H1 (cell line): ENCODE measurements around the gene ZBTB20.

Experiments used
- EP300 ChIP-seq, 2 experiments: IDR thresholded peaks; 1 replicate in 1 of 2; 2 replicates in 1 of 2; pipeline ENCODE4 v1.6.1; 2011 to 2012; ENCODE audit warnings: low read depth in 2 of 2, low read length in 2 of 2, mild to moderate bottlenecking in 2 of 2, borderline replicate concordance in 1 of 2, inconsistent platforms in 1 of 2, moderate library complexity in 1 of 2
- GTF2F1 ChIP-seq: IDR thresholded peaks from 2 replicates; pipeline ENCODE4 v1.6.1; 2012; ENCODE audit warnings: low read depth, low read length, improper control_type of control experiment, borderline replicate concordance
- HDAC2 ChIP-seq, 2 experiments: fragments of 300-600 bp in 1 of 2; sonication (generic) in 1 of 2; IDR thresholded peaks; 2 replicates each; pipeline ENCODE4 v1.6.1; 2011 to 2012; ENCODE audit warnings: low read depth in 2 of 2, low read length in 2 of 2, mild to moderate bottlenecking in 2 of 2, moderate library complexity in 2 of 2, borderline replicate concordance in 1 of 2, inconsistent platforms in 1 of 2
- JUN ChIP-seq: IDR thresholded peaks from 2 replicates; pipeline ENCODE4 v1.6.1; 2011; ENCODE audit warnings: low read depth, mild to moderate bottlenecking, improper control_type of control experiment, low read length
- KDM1A ChIP-seq: fragments of 200-600, 300-600 bp; sonication (generic); IDR thresholded peaks from 2 replicates; pipeline ENCODE4 v1.7.1; 2016; ENCODE audit warnings: mild to moderate bottlenecking, low read length, borderline replicate concordance
- MAFK ChIP-seq: IDR thresholded peaks from 2 replicates; pipeline ENCODE4 v1.6.1; 2012; ENCODE audit warnings: low read depth, mild to moderate bottlenecking, improper control_type of control experiment, low read length
- POLR2A ChIP-seq, 2 experiments: IDR thresholded peaks; 1 replicate in 1 of 2; 2 replicates in 1 of 2; pipeline ENCODE4 v1.6.1; 2011; ENCODE audit warnings: low read depth in 2 of 2, low read length in 2 of 2, mild to moderate bottlenecking in 2 of 2; ENCODE audit errors: control extremely low read depth in 1 of 2
- RAD21 ChIP-seq, 2 experiments: IDR thresholded peaks in 1 of 2; conservative IDR thresholded peaks in 1 of 2; 2 replicates each; pipeline ENCODE4 v1.6.1; 2011; ENCODE audit warnings: low read depth in 2 of 2, low read length in 2 of 2, improper control_type of control experiment in 1 of 2, inconsistent platforms in 1 of 2, mild to moderate bottlenecking in 1 of 2, moderate library complexity in 1 of 2
- SAP30 ChIP-seq: fragments of 300-600 bp; sonication (generic); IDR thresholded peaks from 2 replicates; pipeline ENCODE4 v1.7.1; 2012; ENCODE audit warnings: low read length, moderate library complexity, mild to moderate bottlenecking, inconsistent platforms; ENCODE audit not compliant: insufficient read depth, insufficient replicate concordance
- SRF ChIP-seq: IDR thresholded peaks from 2 replicates; pipeline ENCODE4 v1.6.1; 2011; ENCODE audit warnings: mild to moderate bottlenecking, low read depth, low read length, moderate library complexity
- YY1 ChIP-seq: IDR thresholded peaks from 2 replicates; pipeline ENCODE4 v1.6.1; 2011; ENCODE audit warnings: low read depth, mild to moderate bottlenecking, low read length
- TF ChIP-seq, protein P1 (sequence below), 3 experiments: IDR thresholded peaks; 1 replicate in 2 of 3; 2 replicates in 1 of 3; pipeline versions ENCODE4 v1.5.1 to v1.6.1; 2011; ENCODE audit warnings: low read length in 3 of 3, mild to moderate bottlenecking in 3 of 3, inconsistent platforms in 2 of 3, low read depth in 1 of 3, moderate library complexity in 1 of 3; ENCODE audit not compliant: insufficient read depth in 1 of 3; ENCODE audit errors: control extremely low read depth in 1 of 3
- TF ChIP-seq, protein P2 (sequence below): IDR thresholded peaks from 2 replicates; pipeline ENCODE4 v1.6.1; 2012; ENCODE audit warnings: inconsistent platforms

- TF ChIP-seq SRF = no peak
- no peak for TF ChIP-seq KDM1A
- TF ChIP-seq, protein P1, sequence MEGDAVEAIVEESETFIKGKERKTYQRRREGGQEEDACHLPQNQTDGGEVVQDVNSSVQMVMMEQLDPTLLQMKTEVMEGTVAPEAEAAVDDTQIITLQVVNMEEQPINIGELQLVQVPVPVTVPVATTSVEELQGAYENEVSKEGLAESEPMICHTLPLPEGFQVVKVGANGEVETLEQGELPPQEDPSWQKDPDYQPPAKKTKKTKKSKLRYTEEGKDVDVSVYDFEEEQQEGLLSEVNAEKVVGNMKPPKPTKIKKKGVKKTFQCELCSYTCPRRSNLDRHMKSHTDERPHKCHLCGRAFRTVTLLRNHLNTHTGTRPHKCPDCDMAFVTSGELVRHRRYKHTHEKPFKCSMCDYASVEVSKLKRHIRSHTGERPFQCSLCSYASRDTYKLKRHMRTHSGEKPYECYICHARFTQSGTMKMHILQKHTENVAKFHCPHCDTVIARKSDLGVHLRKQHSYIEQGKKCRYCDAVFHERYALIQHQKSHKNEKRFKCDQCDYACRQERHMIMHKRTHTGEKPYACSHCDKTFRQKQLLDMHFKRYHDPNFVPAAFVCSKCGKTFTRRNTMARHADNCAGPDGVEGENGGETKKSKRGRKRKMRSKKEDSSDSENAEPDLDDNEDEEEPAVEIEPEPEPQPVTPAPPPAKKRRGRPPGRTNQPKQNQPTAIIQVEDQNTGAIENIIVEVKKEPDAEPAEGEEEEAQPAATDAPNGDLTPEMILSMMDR (IDR thresholded peaks at IDR 0.05; ENCODE audit: control extremely low read depth in 1 of 3, insufficient read depth in 1 of 3, low read depth in 1 of 3, low read length in 3 of 3) = no peak
- TF ChIP-seq RAD21 (IDR thresholded peaks at IDR 0.05 in 1 of 2, conservative IDR thresholded peaks at IDR 0.05 in 1 of 2; ENCODE audit: low read depth in 2 of 2, low read length in 2 of 2) = no peak
- no peak for TF ChIP-seq MAFK
- TF ChIP-seq EP300 (IDR thresholded peaks at IDR 0.05; ENCODE audit: borderline replicate concordance in 1 of 2, low read depth in 2 of 2, low read length in 2 of 2) = no peak
- no peak for TF ChIP-seq JUN
- TF ChIP-seq, protein P2, sequence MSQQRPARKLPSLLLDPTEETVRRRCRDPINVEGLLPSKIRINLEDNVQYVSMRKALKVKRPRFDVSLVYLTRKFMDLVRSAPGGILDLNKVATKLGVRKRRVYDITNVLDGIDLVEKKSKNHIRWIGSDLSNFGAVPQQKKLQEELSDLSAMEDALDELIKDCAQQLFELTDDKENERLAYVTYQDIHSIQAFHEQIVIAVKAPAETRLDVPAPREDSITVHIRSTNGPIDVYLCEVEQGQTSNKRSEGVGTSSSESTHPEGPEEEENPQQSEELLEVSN = no peak
- TF ChIP-seq SAP30 = no peak
- TF ChIP-seq HDAC2 (IDR thresholded peaks at IDR 0.05; ENCODE audit: borderline replicate concordance in 1 of 2, low read depth in 2 of 2, low read length in 2 of 2) = no peak
- no peak for TF ChIP-seq POLR2A (IDR thresholded peaks at IDR 0.05; ENCODE audit: control extremely low read depth in 1 of 2, low read depth in 2 of 2, low read length in 2 of 2)
- no peak for TF ChIP-seq YY1
- TF ChIP-seq GTF2F1 = no peak
Measured at GRCh38 chr3:114464548-114464947, 682.5 kb downstream of the ZBTB20 start.
